Astrocyte (in vitro differentiated cells and primary cell): ENCODE measurements around the gene DENND1C. TPM values are rescaled to one million over a fixed set of nuclear protein-coding genes. Genes with fewer than 3 reads are reported as not detected.

Source experiments
- DNase-seq: peaks from one replicate; pipeline ENCODE4 v3.0.0-alpha.2; 2010; ENCODE audit warnings: low read depth
- FAIRE-seq: peaks from 2 replicates; lab custom pipeline; 2011; peaks lifted over from hg19 to GRCh38; lab: Jason Lieb, UNC
- H2AFZ ChIP-seq: 2 replicates; pipeline ENCODE4 v1.6.0; 2012; ENCODE audit warnings: low read depth, low read length, inconsistent platforms
- H3K27ac ChIP-seq: 2 replicates; pipeline ENCODE4 v1.5.1; 2011; ENCODE audit warnings: low read depth, low read length, inconsistent platforms
- H3K27me3 ChIP-seq: 2 replicates; pipeline ENCODE4 v1.6.0; 2011; ENCODE audit warnings: low read length, inconsistent platforms; ENCODE audit not compliant: insufficient read depth
- H3K36me3 ChIP-seq: 2 replicates; pipeline ENCODE4 v1.5.1; 2011; ENCODE audit warnings: low read length, inconsistent platforms; ENCODE audit not compliant: insufficient read depth
- H3K4me1 ChIP-seq: 2 replicates; pipeline ENCODE4 v1.5.1; 2011; ENCODE audit warnings: low read length, inconsistent platforms; ENCODE audit not compliant: insufficient read depth
- H3K4me2 ChIP-seq: 2 replicates; pipeline ENCODE4 v1.6.0; 2012; ENCODE audit warnings: low read length, inconsistent platforms
- H3K4me3 ChIP-seq: 2 replicates; pipeline ENCODE4 v1.5.1; 2011; ENCODE audit warnings: low read depth, mild to moderate bottlenecking, low read length, inconsistent platforms; ENCODE audit not compliant: insufficient read depth
- H3K79me2 ChIP-seq: 2 replicates; pipeline ENCODE4 v1.6.0; 2012; ENCODE audit warnings: mild to moderate bottlenecking, low read length, inconsistent platforms; ENCODE audit not compliant: insufficient read depth
- H3K9ac ChIP-seq: 2 replicates; pipeline ENCODE4 v1.6.0; 2012; ENCODE audit warnings: mild to moderate bottlenecking, low read length, inconsistent platforms
- H3K9me3 ChIP-seq: 2 replicates; pipeline ENCODE4 v1.5.1; 2012; ENCODE audit warnings: low read depth, mild to moderate bottlenecking, low read length, inconsistent platforms; ENCODE audit not compliant: insufficient read depth
- H4K20me1 ChIP-seq: 2 replicates; pipeline ENCODE4 v1.6.0; 2012; ENCODE audit warnings: low read length, inconsistent platforms; ENCODE audit not compliant: insufficient read depth
- H3K27ac Mint-ChIP-seq: one replicate; pipeline ENCODE4 v1.8.0; 2021; ENCODE audit warnings: mild to moderate bottlenecking, mixed read lengths; ENCODE audit not compliant: unreplicated experiment
- H3K27me3 Mint-ChIP-seq: one replicate; pipeline ENCODE4 v1.8.0; 2021; ENCODE audit warnings: low read depth, mixed read lengths; ENCODE audit not compliant: unreplicated experiment
- H3K36me3 Mint-ChIP-seq: one replicate; pipeline ENCODE4 v1.8.0; 2021; ENCODE audit warnings: low read depth, mixed read lengths; ENCODE audit not compliant: unreplicated experiment
- H3K4me1 Mint-ChIP-seq: one replicate; pipeline ENCODE4 v1.8.0; 2021; ENCODE audit warnings: low read depth, mixed read lengths; ENCODE audit not compliant: unreplicated experiment
- H3K4me3 Mint-ChIP-seq: one replicate; pipeline ENCODE4 v1.8.0; 2021; ENCODE audit warnings: mild to moderate bottlenecking, moderate library complexity, mixed read lengths; ENCODE audit not compliant: unreplicated experiment
- H3K9me3 Mint-ChIP-seq: one replicate; pipeline ENCODE4 v1.8.0; 2021; ENCODE audit warnings: mild to moderate bottlenecking, mixed read lengths; ENCODE audit not compliant: unreplicated experiment
- EZH2 ChIP-seq: IDR thresholded peaks from 2 replicates; pipeline ENCODE4 v1.6.1; 2012; ENCODE audit warnings: mild to moderate bottlenecking, low read length, inconsistent platforms; ENCODE audit not compliant: insufficient read depth
- total RNA-seq: library from RNA; stranded (reverse); gene quantifications from 2 replicates; pipeline ENCODE4 v1.2.1, GENCODE V29; 2021
- TF ChIP-seq, protein P1 (sequence below): IDR thresholded peaks from 2 replicates; pipeline ENCODE4 v1.5.1; 2011; ENCODE audit warnings: low read depth, mild to moderate bottlenecking, inconsistent platforms, low read length, moderate library complexity; ENCODE audit not compliant: insufficient read depth

Gene DENND1C
- total RNA-seq, 1 donor from 2014 or later, result not detected

GRCh38 chr19:6472713-6473112 lies 8.9 kb downstream of the DENND1C start:
- FAIRE-seq, result no peak
- H3K4me3 ChIP-seq, result no peak overlapping the region
- H3K27me3 Mint-ChIP-seq, result peaks cover 16% of the 10 kb centered on the region

DNA sequence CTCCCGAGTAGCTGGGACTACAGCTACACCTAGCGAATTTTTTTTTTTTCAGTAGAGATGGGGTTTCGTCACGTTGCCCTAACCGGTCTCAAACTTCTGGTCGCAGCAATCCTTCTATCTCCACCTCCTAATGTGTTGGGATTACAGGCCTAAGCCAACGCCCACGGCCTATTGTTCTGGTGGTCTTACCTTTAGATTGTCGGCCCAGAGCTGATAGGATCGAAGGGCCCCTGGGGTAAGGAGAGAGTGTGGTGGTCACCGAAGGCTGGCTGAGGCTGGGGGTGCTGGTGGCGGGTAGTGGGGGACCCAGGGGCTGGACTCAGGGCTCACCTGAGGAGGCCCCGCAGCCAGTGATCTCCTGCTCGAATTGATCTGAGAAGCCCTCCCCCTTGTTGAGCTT lies 10.5 kb downstream of the DENND1C start:
- H3K27me3 ChIP-seq, result peaks cover 16% of the 10 kb centered on the region
- TF ChIP-seq, protein P1, sequence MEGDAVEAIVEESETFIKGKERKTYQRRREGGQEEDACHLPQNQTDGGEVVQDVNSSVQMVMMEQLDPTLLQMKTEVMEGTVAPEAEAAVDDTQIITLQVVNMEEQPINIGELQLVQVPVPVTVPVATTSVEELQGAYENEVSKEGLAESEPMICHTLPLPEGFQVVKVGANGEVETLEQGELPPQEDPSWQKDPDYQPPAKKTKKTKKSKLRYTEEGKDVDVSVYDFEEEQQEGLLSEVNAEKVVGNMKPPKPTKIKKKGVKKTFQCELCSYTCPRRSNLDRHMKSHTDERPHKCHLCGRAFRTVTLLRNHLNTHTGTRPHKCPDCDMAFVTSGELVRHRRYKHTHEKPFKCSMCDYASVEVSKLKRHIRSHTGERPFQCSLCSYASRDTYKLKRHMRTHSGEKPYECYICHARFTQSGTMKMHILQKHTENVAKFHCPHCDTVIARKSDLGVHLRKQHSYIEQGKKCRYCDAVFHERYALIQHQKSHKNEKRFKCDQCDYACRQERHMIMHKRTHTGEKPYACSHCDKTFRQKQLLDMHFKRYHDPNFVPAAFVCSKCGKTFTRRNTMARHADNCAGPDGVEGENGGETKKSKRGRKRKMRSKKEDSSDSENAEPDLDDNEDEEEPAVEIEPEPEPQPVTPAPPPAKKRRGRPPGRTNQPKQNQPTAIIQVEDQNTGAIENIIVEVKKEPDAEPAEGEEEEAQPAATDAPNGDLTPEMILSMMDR, result no peak
- no peak for TF ChIP-seq EZH2
- Mint-ChIP-seq H3K9me3 (no peaks in the 10 kb centered on the region), H3K36me3 (no peaks in the 10 kb centered on the region), H3K27me3 (peaks cover 20% of the 10 kb centered on the region), H3K4me1 (no peaks in the 10 kb centered on the region), H3K27ac (no peak overlapping the region), H3K4me3 (no peak overlapping the region)
- no peak overlapping the region for H3K4me3 ChIP-seq
- H3K36me3 ChIP-seq, result no peaks in the 10 kb centered on the region
- H2AFZ ChIP-seq, result no peak overlapping the region
- no peaks in the 10 kb centered on the region for H4K20me1 ChIP-seq
- DNase-seq (no peak), FAIRE-seq (no peak)
- H3K79me2 ChIP-seq, result no peaks in the 10 kb centered on the region
- no peak overlapping the region for H3K4me2 ChIP-seq
- no peaks in the 10 kb centered on the region for H3K9me3 ChIP-seq
- no peak overlapping the region for H3K9ac ChIP-seq
- no peaks in the 10 kb centered on the region for H3K4me1 ChIP-seq
- no peak overlapping the region for H3K27ac ChIP-seq

More at GRCh38 chr19:6472713-6473112, 8.9 kb downstream of the DENND1C start:
- Mint-ChIP-seq H3K4me3 (no peak overlapping the region), H3K9me3 (no peaks in the 10 kb centered on the region), H3K36me3 (no peaks in the 10 kb centered on the region), H3K4me1 (no peaks in the 10 kb centered on the region), H3K27ac (no peak overlapping the region)
- Histone ChIP-seq H3K36me3 (no peaks in the 10 kb centered on the region), H3K9ac (no peak overlapping the region), H4K20me1 (no peaks in the 10 kb centered on the region), H3K27ac (no peak overlapping the region), H2AFZ (no peak overlapping the region), H3K9me3 (no peaks in the 10 kb centered on the region), H3K4me2 (no peak overlapping the region), H3K79me2 (no peaks in the 10 kb centered on the region), H3K4me1 (no peaks in the 10 kb centered on the region), H3K27me3 (peaks cover 13% of the 10 kb centered on the region)
- no peak for DNase-seq
- no peak for TF ChIP-seq EZH2
- TF ChIP-seq, protein P1, result no peak

- Histone ChIP-seq H3K27ac (no peak overlapping the region), H3K27me3 (peaks cover 11% of the 10 kb centered on the region), H3K4me2 (no peak overlapping the region), H2AFZ (no peak overlapping the region), H4K20me1 (no peaks in the 10 kb centered on the region), H3K4me3 (no peak overlapping the region), H3K9ac (no peak overlapping the region), H3K4me1 (no peaks in the 10 kb centered on the region), H3K9me3 (no peaks in the 10 kb centered on the region), H3K79me2 (no peaks in the 10 kb centered on the region), H3K36me3 (no peaks in the 10 kb centered on the region)
- no peak for FAIRE-seq
- Mint-ChIP-seq H3K9me3 (no peaks in the 10 kb centered on the region), H3K27me3 (peaks cover 22% of the 10 kb centered on the region), H3K27ac (no peak overlapping the region), H3K4me1 (no peaks in the 10 kb centered on the region), H3K4me3 (no peak overlapping the region), H3K36me3 (no peaks in the 10 kb centered on the region)
- DNase-seq, result no peak
- TF ChIP-seq, protein P1, result no peak
- TF ChIP-seq EZH2, result no peak
Observed at GRCh38 chr19:6470173-6470572, 11.4 kb downstream of the DENND1C start.
